ENCODE data around the gene PAX8. TPM values are rescaled to one million over a fixed set of nuclear protein-coding genes. Genes with fewer than 3 reads are reported as not detected.

The PAX8 gene
- total RNA-seq, 2 experiments from 2014 or later, result 0.36 to 0.52 TPM

DNA sequence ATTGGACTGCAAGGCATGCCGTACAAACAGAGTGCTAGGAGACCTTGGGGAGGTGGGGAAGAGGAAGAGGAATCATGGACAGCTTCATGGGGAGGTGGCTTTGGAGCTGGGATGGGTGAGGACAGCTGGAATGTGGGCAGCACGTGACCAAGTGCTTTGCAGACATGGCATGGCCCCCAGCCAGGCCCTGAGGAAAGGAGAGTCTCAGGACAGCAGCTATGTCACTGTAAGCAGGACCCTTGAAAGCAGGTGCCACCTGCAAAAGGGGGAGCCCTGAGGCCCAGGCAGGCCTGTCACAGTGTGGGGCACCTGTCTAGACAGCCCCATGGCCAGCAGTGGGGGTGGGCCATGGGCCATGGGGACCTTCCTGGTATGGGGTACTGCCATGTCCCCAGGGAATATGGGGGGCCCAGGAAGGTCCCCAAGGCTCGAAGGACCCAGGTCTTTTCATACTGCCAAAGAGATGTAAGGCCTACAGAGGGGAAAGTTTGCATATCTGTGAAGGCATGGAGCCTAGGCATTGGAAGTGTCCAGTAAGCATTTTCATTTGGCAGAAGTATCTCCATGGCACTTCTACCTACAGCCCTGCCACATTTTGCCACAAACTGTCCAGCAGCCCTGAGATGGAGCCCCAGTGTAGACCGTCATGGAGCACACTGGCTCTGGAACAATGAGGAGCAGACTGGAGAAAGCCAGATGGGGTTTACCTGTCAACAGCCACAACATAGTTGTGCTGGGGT, 9.9 kb downstream of the PAX8 start:
- ChIA-PET CTCF (no interaction called here), POLR2A (no interaction called here)
- ATAC-seq (ENCODE audit: poor library complexity), result no peak
- intact Hi-C loops (cut with DNase I, micrococcal nuclease), result loop anchor here in 1 of 2 experiments (5.0 kb wide), 1 partner anchor 34 kb away; no protein-coding TSS in a partner anchor
- Histone ChIP-seq H3K27me3 (ENCODE audit: control insufficient read depth in 1 of 2, insufficient read depth in 2 of 2, low read length in 2 of 2) (peaks cover 12 to 30% of the 10 kb centered on the region in 2 experiments), H3K36me3 (ENCODE audit: insufficient read depth, low read length) (no peaks in the 10 kb centered on the region), H3K9me3 (ENCODE audit: control insufficient read depth in 1 of 2, insufficient read depth in 1 of 2, low read length in 2 of 2) (no peaks in the 10 kb centered on the region), H3K27ac (ENCODE audit: low read depth in 1 of 2, low read length in 2 of 2) (no peak overlapping the region), H3K4me3 (ENCODE audit: low read length) (no peak overlapping the region), H3K4me1 (ENCODE audit: insufficient read depth, low read length) (peaks cover 6% of the 10 kb centered on the region)
- Mint-ChIP-seq H3K4me1 (ENCODE audit: low read depth) (peaks cover 12% of the 10 kb centered on the region), H3K4me3 (no peak overlapping the region), H3K36me3 (ENCODE audit: low read depth) (no peaks in the 10 kb centered on the region), H3K27ac (no peak overlapping the region), H3K27me3 (peaks cover 35% of the 10 kb centered on the region), H3K9me3 (no peaks in the 10 kb centered on the region)
- no peak for DNase-seq
- TF ChIP-seq, protein P1, sequence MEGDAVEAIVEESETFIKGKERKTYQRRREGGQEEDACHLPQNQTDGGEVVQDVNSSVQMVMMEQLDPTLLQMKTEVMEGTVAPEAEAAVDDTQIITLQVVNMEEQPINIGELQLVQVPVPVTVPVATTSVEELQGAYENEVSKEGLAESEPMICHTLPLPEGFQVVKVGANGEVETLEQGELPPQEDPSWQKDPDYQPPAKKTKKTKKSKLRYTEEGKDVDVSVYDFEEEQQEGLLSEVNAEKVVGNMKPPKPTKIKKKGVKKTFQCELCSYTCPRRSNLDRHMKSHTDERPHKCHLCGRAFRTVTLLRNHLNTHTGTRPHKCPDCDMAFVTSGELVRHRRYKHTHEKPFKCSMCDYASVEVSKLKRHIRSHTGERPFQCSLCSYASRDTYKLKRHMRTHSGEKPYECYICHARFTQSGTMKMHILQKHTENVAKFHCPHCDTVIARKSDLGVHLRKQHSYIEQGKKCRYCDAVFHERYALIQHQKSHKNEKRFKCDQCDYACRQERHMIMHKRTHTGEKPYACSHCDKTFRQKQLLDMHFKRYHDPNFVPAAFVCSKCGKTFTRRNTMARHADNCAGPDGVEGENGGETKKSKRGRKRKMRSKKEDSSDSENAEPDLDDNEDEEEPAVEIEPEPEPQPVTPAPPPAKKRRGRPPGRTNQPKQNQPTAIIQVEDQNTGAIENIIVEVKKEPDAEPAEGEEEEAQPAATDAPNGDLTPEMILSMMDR (IDR thresholded peaks at IDR 0.05), result no peak

DNA sequence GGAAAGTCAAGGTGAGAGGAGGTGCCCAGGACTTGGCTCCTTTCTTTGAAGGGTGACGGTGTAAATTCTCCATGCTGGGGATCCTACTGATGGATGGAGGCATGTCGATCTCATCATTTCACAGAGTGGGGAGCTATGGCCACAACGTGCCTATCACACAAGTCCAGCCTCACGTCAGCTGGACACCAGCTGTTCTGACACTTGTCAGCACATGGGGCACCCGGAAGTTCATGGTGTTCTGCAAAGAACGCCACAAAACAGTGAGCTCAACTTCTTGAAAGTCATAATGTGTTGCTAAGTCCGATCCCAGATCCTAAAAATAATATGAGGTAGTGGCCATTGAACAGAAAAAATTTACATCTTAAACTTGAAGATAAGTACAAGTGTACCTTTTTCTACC, 12.3 kb downstream of the PAX8 start:
- Mint-ChIP-seq H3K27me3 (peaks cover 11% of the 10 kb centered on the region), H3K4me3 (no peak overlapping the region), H3K27ac (no peak overlapping the region), H3K36me3 (ENCODE audit: low read depth) (no peaks in the 10 kb centered on the region), H3K4me1 (ENCODE audit: low read depth) (no peaks in the 10 kb centered on the region), H3K9me3 (no peaks in the 10 kb centered on the region)
- no peak for ATAC-seq (ENCODE audit: poor library complexity)
- peaks cover 3 to 6% of the 10 kb centered on the region in 2 experiments for H3K27me3 ChIP-seq (ENCODE audit: control insufficient read depth in 1 of 2, insufficient read depth in 2 of 2, low read length in 2 of 2)
- H3K4me3 ChIP-seq (ENCODE audit: low read length), result no peak overlapping the region
- H3K36me3 ChIP-seq (ENCODE audit: insufficient read depth, low read length), result no peaks in the 10 kb centered on the region
- H3K4me1 ChIP-seq (ENCODE audit: insufficient read depth, low read length), result peaks cover 2% of the 10 kb centered on the region
- intact Hi-C loops (cut with DNase I, micrococcal nuclease), result loop anchor here in 1 of 2 experiments (5.0 kb wide), 1 partner anchor 36 kb away; no protein-coding TSS in a partner anchor
- TF ChIP-seq, protein P1 (IDR thresholded peaks at IDR 0.05), result no peak
- no peak overlapping the region for H3K27ac ChIP-seq (ENCODE audit: low read depth in 1 of 2, low read length in 2 of 2)
- CTCF ChIA-PET, result no interaction called here
- POLR2A ChIA-PET, result no interaction called here
- H3K9me3 ChIP-seq (ENCODE audit: control insufficient read depth in 1 of 2, insufficient read depth in 1 of 2, low read length in 2 of 2), result no peaks in the 10 kb centered on the region
- no peak for DNase-seq

DNA sequence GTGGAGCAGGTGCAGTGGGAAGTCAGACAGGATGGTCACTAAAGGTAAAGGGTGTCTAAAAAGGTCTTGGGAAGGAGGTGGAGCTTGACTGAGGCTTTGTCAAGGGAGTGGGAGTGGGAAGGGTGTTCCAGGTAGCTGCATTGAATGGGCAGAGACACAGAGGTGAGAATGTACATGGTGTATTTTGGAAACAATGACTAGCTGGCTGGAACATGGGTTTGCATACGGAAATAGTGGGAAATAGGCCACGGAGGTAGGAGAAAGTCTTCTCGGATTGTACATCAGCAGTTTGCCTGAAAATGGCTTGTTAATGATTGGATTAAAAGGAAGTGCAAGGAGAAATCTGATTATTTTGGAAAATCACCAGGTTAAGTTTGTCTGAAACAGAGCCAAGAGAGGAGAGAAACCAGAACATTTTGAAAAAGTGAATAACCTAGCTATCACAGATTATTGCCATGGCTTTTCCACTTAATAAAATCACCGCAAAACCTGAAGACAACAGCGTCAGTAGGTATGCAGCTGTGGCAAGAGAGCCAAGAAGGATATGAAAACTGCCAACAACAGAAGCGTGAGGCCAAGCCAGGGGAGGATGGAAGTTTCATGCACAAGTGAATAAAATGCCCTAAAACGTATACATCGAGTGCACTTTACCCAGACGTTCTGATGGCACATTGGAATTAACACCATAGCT, 13.9 kb downstream of the PAX8 start:
- ATAC-seq (ENCODE audit: poor library complexity) (no peak), DNase-seq (no peak)
- Mint-ChIP-seq H3K36me3 (ENCODE audit: low read depth) (no peaks in the 10 kb centered on the region), H3K4me1 (ENCODE audit: low read depth) (peaks cover 10% of the 10 kb centered on the region), H3K27ac (no peak overlapping the region), H3K27me3 (peaks cover under 1% of the 10 kb centered on the region), H3K4me3 (no peak overlapping the region), H3K9me3 (no peaks in the 10 kb centered on the region)
- intact Hi-C loops (cut with DNase I, micrococcal nuclease), result loop anchor here in 1 of 2 experiments (5.0 kb wide), 1 partner anchor 37 kb away; no protein-coding TSS in a partner anchor
- H3K4me1 ChIP-seq (ENCODE audit: insufficient read depth, low read length), result peaks cover 2% of the 10 kb centered on the region
- H3K27ac ChIP-seq (ENCODE audit: low read depth in 1 of 2, low read length in 2 of 2), result no peak overlapping the region
- TF ChIP-seq, protein P1 (IDR thresholded peaks at IDR 0.05), result no peak
- H3K4me3 ChIP-seq (ENCODE audit: low read length), result no peak overlapping the region
- ChIA-PET CTCF (interaction anchor here (1.9 kb wide), 1 partner anchor 16 kb away, joined by 4 read pairs; no protein-coding TSS in a partner anchor), POLR2A (interaction anchor here (0.6 to 1.2 kb wide), 2 partner anchors 11 to 126 kb away, joined by 3 to 4 read pairs; no protein-coding TSS in a partner anchor)
- no peaks in the 10 kb centered on the region for H3K9me3 ChIP-seq (ENCODE audit: control insufficient read depth in 1 of 2, insufficient read depth in 1 of 2, low read length in 2 of 2)
- no peaks in the 10 kb centered on the region for H3K36me3 ChIP-seq (ENCODE audit: insufficient read depth, low read length)
- no peaks in the 10 kb centered on the region for H3K27me3 ChIP-seq (ENCODE audit: control insufficient read depth in 1 of 2, insufficient read depth in 2 of 2, low read length in 2 of 2)
